ENCODE data around the gene GGT6.
A peak's percentile ranks its signal among the peaks of the same experiment; 100 is the strongest.

Gene GGT6

DNA sequence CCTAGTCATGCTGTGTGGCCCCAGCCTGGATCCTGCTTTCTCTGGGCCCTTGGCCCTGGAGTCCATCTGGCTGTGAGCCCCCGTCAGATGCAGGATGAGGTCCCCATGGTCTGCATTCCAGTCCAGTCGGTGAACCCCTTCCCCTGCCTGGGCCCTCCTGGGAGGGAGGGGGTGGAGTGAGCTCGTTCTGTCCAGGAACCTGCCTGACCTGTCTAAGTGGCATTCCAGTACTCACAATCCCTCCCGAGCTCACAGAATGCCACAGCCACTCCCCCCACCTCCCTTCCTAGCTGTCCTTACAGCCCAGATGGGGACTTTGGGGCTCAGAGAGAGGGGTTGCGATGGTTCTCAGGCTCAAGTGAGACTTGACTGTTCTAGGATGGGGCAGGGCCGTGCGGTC lies 46.2 kb downstream of the GGT6 start:
- DNase-seq (ENCODE audit: low spot score) (no peak), ATAC-seq (ENCODE audit: low read depth) (no peak)
- no peaks in the 10 kb centered on the region for H3K9me3 ChIP-seq (ENCODE audit: severe bottlenecking)
- no peaks in the 10 kb centered on the region for H3K27me3 ChIP-seq (ENCODE audit: insufficient read depth, poor library complexity, severe bottlenecking)
- no peak overlapping the region for H3K27ac ChIP-seq (ENCODE audit: poor library complexity, severe bottlenecking)
- no peaks in the 10 kb centered on the region for H3K36me3 ChIP-seq (ENCODE audit: low read depth)
- TF ChIP-seq, protein P1, sequence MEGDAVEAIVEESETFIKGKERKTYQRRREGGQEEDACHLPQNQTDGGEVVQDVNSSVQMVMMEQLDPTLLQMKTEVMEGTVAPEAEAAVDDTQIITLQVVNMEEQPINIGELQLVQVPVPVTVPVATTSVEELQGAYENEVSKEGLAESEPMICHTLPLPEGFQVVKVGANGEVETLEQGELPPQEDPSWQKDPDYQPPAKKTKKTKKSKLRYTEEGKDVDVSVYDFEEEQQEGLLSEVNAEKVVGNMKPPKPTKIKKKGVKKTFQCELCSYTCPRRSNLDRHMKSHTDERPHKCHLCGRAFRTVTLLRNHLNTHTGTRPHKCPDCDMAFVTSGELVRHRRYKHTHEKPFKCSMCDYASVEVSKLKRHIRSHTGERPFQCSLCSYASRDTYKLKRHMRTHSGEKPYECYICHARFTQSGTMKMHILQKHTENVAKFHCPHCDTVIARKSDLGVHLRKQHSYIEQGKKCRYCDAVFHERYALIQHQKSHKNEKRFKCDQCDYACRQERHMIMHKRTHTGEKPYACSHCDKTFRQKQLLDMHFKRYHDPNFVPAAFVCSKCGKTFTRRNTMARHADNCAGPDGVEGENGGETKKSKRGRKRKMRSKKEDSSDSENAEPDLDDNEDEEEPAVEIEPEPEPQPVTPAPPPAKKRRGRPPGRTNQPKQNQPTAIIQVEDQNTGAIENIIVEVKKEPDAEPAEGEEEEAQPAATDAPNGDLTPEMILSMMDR (IDR thresholded peaks at IDR 0.05; ENCODE audit: poor library complexity, severe bottlenecking), result no peak
- no peak overlapping the region for H3K4me3 ChIP-seq (ENCODE audit: severe bottlenecking)
- H3K4me1 ChIP-seq (ENCODE audit: insufficient read depth, poor library complexity, severe bottlenecking), result no peaks in the 10 kb centered on the region

DNA sequence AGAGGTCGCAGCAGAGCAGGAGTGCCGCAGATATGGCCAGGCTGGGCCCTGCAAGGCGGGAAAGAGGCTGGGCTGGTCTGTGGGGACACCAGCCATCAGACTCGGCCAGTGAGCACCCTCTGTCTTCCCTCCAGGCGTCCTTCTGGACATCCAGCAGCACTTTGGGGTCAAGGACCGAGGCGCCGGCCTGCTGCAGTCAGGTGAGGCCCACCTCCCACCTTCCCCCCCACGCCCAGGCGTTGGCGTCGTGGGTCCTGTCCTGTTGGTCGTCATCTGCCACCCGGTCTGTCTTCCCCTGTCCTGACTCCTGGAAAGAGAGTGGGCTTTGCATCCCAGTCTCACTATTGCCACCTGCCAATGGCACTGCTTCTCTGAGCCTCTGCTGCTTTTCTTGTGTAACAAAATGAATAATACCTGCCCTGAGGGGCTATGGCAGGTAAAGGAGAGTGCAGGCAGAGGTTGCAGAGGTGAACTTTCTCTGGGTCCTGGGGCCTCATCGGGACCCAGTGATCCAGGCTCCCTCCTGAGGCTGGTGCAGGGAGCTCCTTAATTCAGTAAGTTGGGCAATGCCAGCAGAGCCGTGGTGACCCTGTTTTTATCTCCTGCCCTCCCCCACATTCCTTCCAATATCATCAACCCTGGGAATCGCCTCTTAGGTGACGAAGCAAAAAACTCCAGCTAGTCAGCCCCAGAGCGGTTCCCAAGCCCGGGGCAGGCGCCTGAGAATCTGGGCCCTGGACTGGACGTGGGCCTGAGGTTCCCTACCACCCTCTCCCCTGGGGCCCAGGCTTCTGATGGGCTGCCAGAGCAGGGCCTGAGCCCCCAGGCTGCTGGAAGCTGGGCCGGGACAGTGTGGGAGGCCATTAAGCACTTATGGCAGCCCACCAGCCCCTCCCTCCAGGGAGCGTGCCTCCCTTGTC lies 47.0 kb downstream of the GGT6 start:
- no peaks in the 10 kb centered on the region for H3K4me1 ChIP-seq (ENCODE audit: insufficient read depth, poor library complexity, severe bottlenecking)
- H3K36me3 ChIP-seq (ENCODE audit: low read depth), result no peaks in the 10 kb centered on the region
- H3K27me3 ChIP-seq (ENCODE audit: insufficient read depth, poor library complexity, severe bottlenecking), result no peaks in the 10 kb centered on the region
- ATAC-seq (ENCODE audit: low read depth) (peak; percentile 42; the same call in 2 of the 3 replicates), DNase-seq (ENCODE audit: low spot score) (no peak)
- TF ChIP-seq, protein P1 (IDR thresholded peaks at IDR 0.05; ENCODE audit: poor library complexity, severe bottlenecking), result no peak
- no peaks in the 10 kb centered on the region for H3K9me3 ChIP-seq (ENCODE audit: severe bottlenecking)
- no peak overlapping the region for H3K4me3 ChIP-seq (ENCODE audit: severe bottlenecking)
- H3K27ac ChIP-seq (ENCODE audit: poor library complexity, severe bottlenecking), result no peak overlapping the region

DNA sequence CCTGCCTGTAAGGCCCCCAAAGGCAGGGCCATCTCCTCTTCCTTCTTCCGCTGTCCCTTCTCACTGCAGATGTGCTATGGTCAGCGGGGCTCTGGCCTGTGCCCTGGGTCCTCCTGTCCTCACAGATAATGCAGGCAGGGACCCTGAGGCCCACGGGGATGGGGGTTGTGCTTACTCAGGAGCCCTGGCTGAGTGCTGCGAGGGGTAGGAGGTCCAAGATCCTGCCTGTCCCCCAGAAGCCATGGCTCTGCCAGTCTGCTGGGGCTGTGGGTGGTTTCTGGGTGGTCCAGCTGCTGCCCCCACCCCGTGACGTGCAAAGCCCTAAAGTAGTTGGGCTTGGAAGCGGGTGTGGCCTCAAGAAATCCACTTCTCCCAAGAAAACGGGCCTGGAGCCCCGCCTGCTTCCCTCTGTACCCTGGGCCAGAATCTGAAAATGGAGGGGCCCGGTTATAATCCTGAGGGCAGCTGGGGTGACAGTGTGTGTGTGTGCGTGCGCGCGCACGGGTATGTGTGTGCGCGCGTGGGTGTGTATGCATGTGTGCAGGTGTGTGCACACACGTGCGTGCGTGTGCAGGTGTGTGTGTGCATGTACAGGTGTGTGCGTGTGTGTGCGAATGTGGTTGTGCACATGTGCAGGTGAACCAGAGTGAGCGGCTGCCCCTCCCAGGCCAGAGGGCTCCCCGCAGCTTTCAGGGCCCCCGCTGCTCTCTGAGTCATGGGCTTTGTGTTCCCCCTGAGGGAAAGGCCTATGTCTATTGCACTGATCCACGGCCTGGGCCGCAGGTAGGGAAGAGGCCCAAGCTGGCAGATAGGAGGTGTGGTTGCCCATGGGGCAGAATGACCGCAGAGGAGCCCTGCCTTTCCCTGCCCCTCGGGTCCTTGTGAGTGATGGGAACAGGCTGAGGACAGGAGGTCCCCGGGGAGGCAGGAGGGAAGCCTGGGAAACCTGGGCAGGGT lies 47.9 kb downstream of the GGT6 start:
- Histone ChIP-seq H3K4me1 (ENCODE audit: insufficient read depth, poor library complexity, severe bottlenecking) (no peaks in the 10 kb centered on the region), H3K9me3 (ENCODE audit: severe bottlenecking) (no peaks in the 10 kb centered on the region), H3K27me3 (ENCODE audit: insufficient read depth, poor library complexity, severe bottlenecking) (no peaks in the 10 kb centered on the region), H3K36me3 (ENCODE audit: low read depth) (no peaks in the 10 kb centered on the region), H3K4me3 (ENCODE audit: severe bottlenecking) (no peak overlapping the region), H3K27ac (ENCODE audit: poor library complexity, severe bottlenecking) (no peak overlapping the region)
- DNase-seq (ENCODE audit: low spot score), result no peak
- no peak for ATAC-seq (ENCODE audit: low read depth)
- TF ChIP-seq, protein P1 (IDR thresholded peaks at IDR 0.05; ENCODE audit: poor library complexity, severe bottlenecking), result no peak

DNA sequence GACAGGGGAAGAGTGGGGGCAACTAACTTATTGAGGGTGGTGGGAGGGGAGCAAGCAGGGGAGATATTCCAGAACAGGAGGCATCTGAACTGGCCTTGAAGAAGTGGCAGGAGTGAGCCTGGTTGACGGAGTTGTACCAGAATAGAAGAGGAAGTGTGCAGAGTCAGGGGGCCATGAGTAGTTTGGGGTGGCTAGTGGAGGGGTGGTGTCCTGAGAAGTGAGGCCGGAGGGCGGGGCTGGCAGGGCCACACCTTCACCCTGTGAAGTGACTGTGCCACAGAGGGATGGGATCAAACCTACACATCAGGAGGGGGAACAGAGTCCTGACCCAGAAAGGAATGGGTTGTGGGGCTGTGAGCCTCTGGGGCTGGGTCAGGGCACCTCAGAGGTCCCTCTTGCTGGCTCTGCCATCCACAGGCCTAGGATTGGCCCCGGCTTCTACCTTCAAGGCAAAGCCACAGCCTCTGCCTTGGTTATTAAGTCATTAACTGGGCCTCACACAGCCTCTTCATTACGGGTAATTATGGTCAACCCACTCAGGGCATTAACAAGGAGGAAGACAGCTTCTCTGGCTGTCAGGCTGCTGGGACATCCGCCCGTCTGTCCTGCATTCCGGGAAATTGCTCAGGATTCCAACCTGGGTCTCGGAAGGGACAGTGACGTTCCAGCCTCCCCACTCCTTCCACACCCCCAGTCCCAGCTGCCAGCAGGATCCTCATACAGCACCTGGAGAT lies 49.0 kb downstream of the GGT6 start:
- no peak overlapping the region for H3K4me3 ChIP-seq (ENCODE audit: severe bottlenecking)
- TF ChIP-seq, protein P1 (IDR thresholded peaks at IDR 0.05; ENCODE audit: poor library complexity, severe bottlenecking), result no peak
- no peak for ATAC-seq (ENCODE audit: low read depth)
- H3K27me3 ChIP-seq (ENCODE audit: insufficient read depth, poor library complexity, severe bottlenecking), result no peaks in the 10 kb centered on the region
- H3K36me3 ChIP-seq (ENCODE audit: low read depth), result no peaks in the 10 kb centered on the region
- H3K9me3 ChIP-seq (ENCODE audit: severe bottlenecking), result no peaks in the 10 kb centered on the region
- no peak overlapping the region for H3K27ac ChIP-seq (ENCODE audit: poor library complexity, severe bottlenecking)
- no peaks in the 10 kb centered on the region for H3K4me1 ChIP-seq (ENCODE audit: insufficient read depth, poor library complexity, severe bottlenecking)
- DNase-seq (ENCODE audit: low spot score), result no peak

Measured in RWPE2 (cell line).